Right atrium auricular region (tissue), 2 donors: ENCODE results near the gene B4GAT1. TPM values are rescaled to one million over a fixed set of nuclear protein-coding genes. Genes with fewer than 3 reads are reported as not detected.

ENCODE experiments used
- DNase-seq: peaks from one replicate; pipeline ENCODE4 v3.0.0-alpha.2; 2019; ENCODE audit warnings: low spot score
- H3K27ac ChIP-seq, 2 donors: fragments of 200-600 bp; sonication (generic); 1 replicate in 1 of 2; 2 replicates in 1 of 2; pipeline ENCODE4 v1.5.1; 2016 to 2019
- H3K27me3 ChIP-seq, 2 donors: fragments of 200-600 bp; sonication (generic); one replicate each; pipeline versions ENCODE4 v1.5.1 to v1.6.0; 2017 to 2019
- H3K36me3 ChIP-seq: fragments of 200-600 bp; sonication (generic); one replicate; pipeline ENCODE4 v1.5.1; 2016
- H3K4me1 ChIP-seq, 2 donors: fragments of 200-600 bp; sonication (generic); one replicate each; pipeline versions ENCODE4 v1.5.1 to v1.6.0; 2017 to 2019
- H3K4me3 ChIP-seq, 2 donors: fragments of 200-600 bp; sonication (generic); 1 replicate in 1 of 2; 2 replicates in 1 of 2; pipeline ENCODE4 v1.5.1; 2017 to 2019; ENCODE audit warnings: mild to moderate bottlenecking in 1 of 2, moderate library complexity in 1 of 2
- H3K9me3 ChIP-seq, 2 donors: fragments of 200-600 bp; sonication (generic); one replicate each; pipeline ENCODE4 v1.5.1; 2019
- total RNA-seq, 2 donors: library from RNA; depleted of rRNA; stranded (reverse); fragments of >200 nt; gene quantifications; one replicate each; pipeline ENCODE4 v1.1.0, GENCODE V29; 2016
- TF ChIP-seq, protein P1 (sequence below), 2 donors: fragments of 200-600 bp; sonication (generic); IDR thresholded peaks; one replicate each; pipeline ENCODE4 v1.5.1; 2019; ENCODE audit warnings: antibody characterized with exemption in 2 of 2

Gene B4GAT1
- total RNA-seq, 2 donors from 2014 or later: 61.1 to 64.3 TPM

DNA sequence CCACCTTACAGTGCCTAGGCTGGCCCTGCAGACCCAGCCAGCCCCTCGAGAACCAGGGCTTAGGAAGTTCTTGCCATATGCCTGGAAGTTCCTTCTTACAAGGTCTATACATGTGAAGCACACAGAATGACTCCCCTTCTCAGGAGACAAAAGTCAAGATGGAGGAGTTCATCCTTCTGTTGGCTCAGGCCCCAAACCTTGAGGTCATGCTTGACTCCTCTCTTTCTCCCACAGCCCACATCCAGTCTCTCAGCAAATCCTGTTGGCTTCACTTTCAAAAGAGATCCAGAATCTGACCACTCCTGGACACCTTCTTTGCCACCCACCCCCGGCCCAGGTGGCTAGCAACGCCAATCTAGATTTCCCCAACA, 28.8 kb downstream of the B4GAT1 start:
- no peaks in the 10 kb centered on the region for H3K27me3 ChIP-seq
- no peaks in the 10 kb centered on the region for H3K9me3 ChIP-seq
- peak overlapping the region; percentile 30 to 90 for H3K27ac ChIP-seq
- no peak overlapping the region for H3K4me3 ChIP-seq
- peaks cover 0 to 52% of the 10 kb centered on the region in 2 donors for H3K4me1 ChIP-seq
- H3K36me3 ChIP-seq: no peaks in the 10 kb centered on the region
- DNase-seq: no peak
- TF ChIP-seq, protein P1, sequence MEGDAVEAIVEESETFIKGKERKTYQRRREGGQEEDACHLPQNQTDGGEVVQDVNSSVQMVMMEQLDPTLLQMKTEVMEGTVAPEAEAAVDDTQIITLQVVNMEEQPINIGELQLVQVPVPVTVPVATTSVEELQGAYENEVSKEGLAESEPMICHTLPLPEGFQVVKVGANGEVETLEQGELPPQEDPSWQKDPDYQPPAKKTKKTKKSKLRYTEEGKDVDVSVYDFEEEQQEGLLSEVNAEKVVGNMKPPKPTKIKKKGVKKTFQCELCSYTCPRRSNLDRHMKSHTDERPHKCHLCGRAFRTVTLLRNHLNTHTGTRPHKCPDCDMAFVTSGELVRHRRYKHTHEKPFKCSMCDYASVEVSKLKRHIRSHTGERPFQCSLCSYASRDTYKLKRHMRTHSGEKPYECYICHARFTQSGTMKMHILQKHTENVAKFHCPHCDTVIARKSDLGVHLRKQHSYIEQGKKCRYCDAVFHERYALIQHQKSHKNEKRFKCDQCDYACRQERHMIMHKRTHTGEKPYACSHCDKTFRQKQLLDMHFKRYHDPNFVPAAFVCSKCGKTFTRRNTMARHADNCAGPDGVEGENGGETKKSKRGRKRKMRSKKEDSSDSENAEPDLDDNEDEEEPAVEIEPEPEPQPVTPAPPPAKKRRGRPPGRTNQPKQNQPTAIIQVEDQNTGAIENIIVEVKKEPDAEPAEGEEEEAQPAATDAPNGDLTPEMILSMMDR (IDR thresholded peaks at IDR 0.05): no peak

DNA sequence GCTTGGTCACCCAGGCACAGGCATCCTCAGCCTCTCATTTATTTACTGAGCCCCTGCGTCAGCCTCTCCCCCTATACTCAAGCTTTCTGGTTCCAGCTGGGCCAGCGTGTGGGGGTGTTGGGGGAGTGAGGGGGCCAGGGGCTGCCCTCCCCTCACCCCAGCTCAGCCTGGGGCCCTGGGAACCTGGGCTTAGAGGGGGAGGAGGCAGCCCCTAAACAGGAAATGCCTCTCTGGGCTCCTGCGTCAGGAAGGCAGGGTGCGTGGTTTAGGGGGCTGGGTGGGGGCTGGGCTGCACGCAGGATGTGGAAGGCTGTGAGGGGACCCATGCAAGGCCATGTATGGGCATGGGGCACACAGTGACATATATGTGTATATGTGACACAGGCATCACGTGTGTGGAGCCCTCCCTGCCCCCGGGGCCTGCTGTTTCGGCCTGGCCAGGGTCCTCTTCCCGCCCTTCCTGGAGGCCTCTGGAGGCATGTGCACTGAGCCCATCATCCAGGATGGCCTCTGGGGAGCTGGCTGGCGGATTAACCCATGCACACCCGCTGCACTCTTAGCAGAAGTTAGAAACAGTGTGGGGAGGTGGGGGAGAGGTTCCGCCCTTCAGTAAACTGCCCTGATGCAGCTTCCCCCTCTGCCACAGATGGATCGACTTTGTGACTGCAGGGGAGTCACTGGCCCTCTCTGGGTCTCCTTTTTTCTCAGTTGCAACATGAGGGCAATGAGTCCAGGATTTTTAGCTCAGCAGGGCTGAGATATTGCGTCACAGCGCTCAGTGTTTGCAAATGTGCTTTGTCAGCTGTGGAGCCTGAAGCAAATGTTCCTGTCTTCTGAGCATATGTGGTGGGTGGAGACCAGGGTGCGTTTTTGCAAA, 29.5 kb downstream of the B4GAT1 start:
- no peaks in the 10 kb centered on the region for H3K9me3 ChIP-seq
- no peaks in the 10 kb centered on the region for H3K36me3 ChIP-seq
- H3K4me3 ChIP-seq: no peak overlapping the region
- DNase-seq: peak; percentile 93
- peaks cover 0 to 59% of the 10 kb centered on the region in 2 donors for H3K4me1 ChIP-seq
- TF ChIP-seq, protein P1 (IDR thresholded peaks at IDR 0.05): no peak
- no peaks in the 10 kb centered on the region for H3K27me3 ChIP-seq
- peak overlapping the region; percentile 78 to 90 for H3K27ac ChIP-seq

DNA sequence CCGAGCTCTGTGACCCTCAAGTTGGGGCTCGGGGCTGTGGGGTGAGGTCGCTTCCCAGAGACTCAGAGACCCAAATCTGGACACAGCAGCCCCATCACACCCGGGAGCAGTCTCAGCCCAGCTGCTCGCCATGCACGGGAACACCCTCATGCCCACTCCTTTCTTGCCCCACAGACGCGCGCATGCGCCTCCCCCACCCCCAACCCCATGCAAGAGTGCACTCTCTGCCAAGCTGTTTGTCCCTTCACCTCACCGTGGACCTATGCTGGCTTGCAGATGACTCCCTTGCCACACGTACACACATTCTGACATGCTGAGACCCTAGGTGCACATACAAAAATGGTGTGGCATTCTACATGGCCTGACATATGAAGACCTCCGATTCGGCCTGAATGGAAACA, 30.1 kb downstream of the B4GAT1 start:
- DNase-seq: no peak
- H3K27me3 ChIP-seq: no peaks in the 10 kb centered on the region
- peak overlapping the region; percentile 78 to 90 for H3K27ac ChIP-seq
- peak overlapping the region; percentile 33 to 58 for H3K4me3 ChIP-seq
- no peaks in the 10 kb centered on the region for H3K36me3 ChIP-seq
- TF ChIP-seq, protein P1 (IDR thresholded peaks at IDR 0.05): no peak
- peaks cover 0 to 61% of the 10 kb centered on the region in 2 donors for H3K4me1 ChIP-seq
- no peaks in the 10 kb centered on the region for H3K9me3 ChIP-seq

DNA sequence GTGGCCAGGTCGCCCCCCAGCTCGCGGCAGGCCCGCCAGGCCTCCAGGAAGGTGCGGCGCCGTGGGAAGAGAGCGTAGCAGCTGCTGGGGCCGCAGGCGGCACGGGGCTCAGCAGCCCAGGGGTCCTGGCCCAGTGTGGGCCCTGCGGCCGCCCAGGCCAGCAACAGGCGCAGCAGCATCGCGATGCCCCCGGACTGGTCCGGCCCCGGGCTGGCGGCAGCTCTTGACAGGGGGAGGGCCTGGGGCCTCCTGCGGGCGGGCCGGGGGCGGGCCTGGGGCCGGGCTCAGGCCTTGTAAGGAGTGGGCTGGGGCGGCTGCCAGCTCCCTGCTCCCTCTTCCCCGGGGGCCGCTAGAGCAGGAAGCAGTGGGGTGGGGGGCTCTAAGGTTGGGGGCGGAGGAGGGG, 30.6 kb downstream of the B4GAT1 start, which contains the start of gene CD248:
Gene CD248 (minus strand): TSS at position 196 of the 403 bp plus-strand sequence. CDS start 17 bp downstream, at position 179.
- Histone ChIP-seq H3K27ac (peak within 1 kb of the TSS; percentile 78 to 90), H3K4me3 (peak within 1 kb of the TSS; percentile 33 to 58), H3K9me3 (no peaks in the 10 kb centered on the region), H3K36me3 (no peaks in the 10 kb centered on the region), H3K4me1 (peaks cover 0 to 61% of the 10 kb centered on the region in 2 donors), H3K27me3 (no peaks in the 10 kb centered on the region)
- TF ChIP-seq, protein P1 (IDR thresholded peaks at IDR 0.05): no peak
- no peak for DNase-seq

DNA sequence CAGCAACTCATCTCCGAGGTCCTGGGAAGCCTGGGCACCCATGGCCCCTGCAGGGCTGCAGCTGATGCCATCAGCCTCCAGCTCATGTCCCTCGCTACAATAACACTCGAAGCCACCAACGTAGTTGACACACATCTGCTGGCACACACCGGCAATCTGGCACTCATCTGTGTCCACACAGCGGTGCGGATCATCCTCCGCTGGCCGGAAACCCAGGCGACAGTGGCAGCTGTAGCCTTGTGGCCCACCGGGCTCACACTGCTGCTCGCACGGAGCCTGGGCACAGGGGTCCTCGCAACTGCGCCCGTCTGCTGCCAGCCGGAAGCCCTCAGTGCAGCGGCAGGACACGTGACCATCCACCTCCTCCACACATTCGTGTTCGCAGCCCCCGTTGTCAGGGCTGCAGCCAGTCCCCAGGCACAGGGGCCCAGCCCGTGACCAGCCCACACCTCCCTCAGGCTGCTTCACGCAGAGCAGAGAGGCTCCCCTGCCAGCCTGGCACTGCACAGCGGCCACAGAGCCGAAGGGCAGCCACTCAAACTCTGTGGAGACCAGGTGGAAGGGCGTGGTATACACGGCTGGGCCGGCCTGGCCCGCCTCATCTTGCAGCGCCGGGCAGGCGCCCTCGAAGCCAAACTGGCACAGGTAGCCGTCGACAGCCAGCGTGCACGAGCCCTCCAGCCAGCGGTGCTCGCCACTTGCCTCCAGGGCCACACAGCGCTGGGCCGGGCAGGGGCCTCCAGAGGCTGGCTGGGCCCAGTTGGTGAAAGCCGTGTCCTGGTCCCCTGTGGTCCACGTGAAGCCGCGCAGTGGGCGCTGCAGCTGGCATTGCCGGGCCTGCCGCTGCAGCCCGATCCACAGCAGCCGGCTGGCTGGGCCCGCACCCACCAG, 31.3 kb downstream of the B4GAT1 start:
- H3K4me1 ChIP-seq: peaks cover 0 to 61% of the 10 kb centered on the region in 2 donors
- DNase-seq: no peak
- no peaks in the 10 kb centered on the region for H3K27me3 ChIP-seq
- TF ChIP-seq, protein P1 (IDR thresholded peaks at IDR 0.05): no peak
- H3K9me3 ChIP-seq: no peaks in the 10 kb centered on the region
- no peaks in the 10 kb centered on the region for H3K36me3 ChIP-seq
- peak overlapping the region; percentile 78 to 90 for H3K27ac ChIP-seq
- H3K4me3 ChIP-seq: peak overlapping the region; percentile 33 to 58
